ENCODE results near the gene ANKRD50. TPM values are rescaled to one million over a fixed set of nuclear protein-coding genes. Genes with fewer than 3 reads are reported as not detected.

Gene ANKRD50
- total RNA-seq, 2 donors from 2014 or later = 21.1 to 23.9 TPM

GRCh38 chr4:124647599-124647998 is 64.9 kb downstream of the ANKRD50 start:
- Histone ChIP-seq H3K4me3 (no peak overlapping the region), H3K27ac (no peak overlapping the region), H3K4me1 (ENCODE audit: control insufficient read depth in 1 of 2, low read depth in 2 of 2) (no peaks in the 10 kb centered on the region), H3K36me3 (no peaks in the 10 kb centered on the region), H3K27me3 (replicated peaks; ENCODE audit: insufficient read depth) (no peaks in the 10 kb centered on the region), H3K9me3 (no peaks in the 10 kb centered on the region)
- ATAC-seq (ENCODE audit: insufficient number of reproducible peaks, low FRiP score, low read depth) (no peak), DNase-seq (ENCODE audit: low spot score) (no peak)
- TF ChIP-seq CTCF (IDR thresholded peaks at IDR 0.05) = no peak

GRCh38 chr4:124644621-124645020 is 67.9 kb downstream of the ANKRD50 start:
- no peak for TF ChIP-seq CTCF (IDR thresholded peaks at IDR 0.05)
- ATAC-seq (ENCODE audit: insufficient number of reproducible peaks, low FRiP score, low read depth) (no peak), DNase-seq (ENCODE audit: low spot score) (no peak)
- H3K9me3 ChIP-seq = no peaks in the 10 kb centered on the region
- H3K27ac ChIP-seq = no peak overlapping the region
- H3K27me3 ChIP-seq (replicated peaks; ENCODE audit: insufficient read depth) = no peaks in the 10 kb centered on the region
- no peaks in the 10 kb centered on the region for H3K36me3 ChIP-seq
- no peak overlapping the region for H3K4me3 ChIP-seq
- no peaks in the 10 kb centered on the region for H3K4me1 ChIP-seq (ENCODE audit: control insufficient read depth in 1 of 2, low read depth in 2 of 2)

GRCh38 chr4:124642846-124643245 is 69.7 kb downstream of the ANKRD50 start:
- Histone ChIP-seq H3K36me3 (no peaks in the 10 kb centered on the region), H3K27ac (no peak overlapping the region), H3K4me3 (no peak overlapping the region), H3K4me1 (ENCODE audit: control insufficient read depth in 1 of 2, low read depth in 2 of 2) (no peaks in the 10 kb centered on the region), H3K27me3 (replicated peaks; ENCODE audit: insufficient read depth) (no peaks in the 10 kb centered on the region), H3K9me3 (no peaks in the 10 kb centered on the region)
- DNase-seq (ENCODE audit: low spot score) (no peak), ATAC-seq (ENCODE audit: insufficient number of reproducible peaks, low FRiP score, low read depth) (no peak)
- TF ChIP-seq CTCF (IDR thresholded peaks at IDR 0.05) = no peak

GRCh38 chr4:124641715-124642381 is 70.7 kb downstream of the ANKRD50 start:
- H3K27me3 ChIP-seq (replicated peaks; ENCODE audit: insufficient read depth) = no peaks in the 10 kb centered on the region
- H3K9me3 ChIP-seq = no peaks in the 10 kb centered on the region
- DNase-seq (ENCODE audit: low spot score) (no peak), ATAC-seq (ENCODE audit: insufficient number of reproducible peaks, low FRiP score, low read depth) (no peak)
- no peaks in the 10 kb centered on the region for H3K36me3 ChIP-seq
- H3K4me1 ChIP-seq (ENCODE audit: control insufficient read depth in 1 of 2, low read depth in 2 of 2) = no peaks in the 10 kb centered on the region
- H3K4me3 ChIP-seq = no peak overlapping the region
- no peak for TF ChIP-seq CTCF (IDR thresholded peaks at IDR 0.05)
- H3K27ac ChIP-seq = no peak overlapping the region

- Histone ChIP-seq H3K27me3 (replicated peaks; ENCODE audit: insufficient read depth) (no peaks in the 10 kb centered on the region), H3K36me3 (no peaks in the 10 kb centered on the region), H3K4me1 (ENCODE audit: control insufficient read depth in 1 of 2, low read depth in 2 of 2) (no peaks in the 10 kb centered on the region), H3K9me3 (no peaks in the 10 kb centered on the region), H3K27ac (no peak overlapping the region), H3K4me3 (no peak overlapping the region)
- DNase-seq (ENCODE audit: low spot score) (no peak), ATAC-seq (ENCODE audit: insufficient number of reproducible peaks, low FRiP score, low read depth) (no peak)
- TF ChIP-seq CTCF (IDR thresholded peaks at IDR 0.05) = no peak
Measured at GRCh38 chr4:124640022-124640730, 72.4 kb downstream of the ANKRD50 start.
